ENCODE results near the gene C1orf167.

The C1orf167 gene

GRCh38 chr1:11751087-11751486 lies 10.9 kb upstream of the C1orf167 start:
- H3K4me3 ChIP-seq (replicated peaks; ENCODE audit: low read depth, low read length): no peak overlapping the region

GRCh38 chr1:11752359-11753088 lies 9.5 kb upstream of the C1orf167 start:
- DNase-seq (ENCODE audit: low read depth): no peak
- TF ChIP-seq CTCF (IDR thresholded peaks at IDR 0.05; ENCODE audit: low read length, missing control alignments): no peak
- no peak overlapping the region for H3K4me3 ChIP-seq (replicated peaks; ENCODE audit: low read depth, low read length)

More at GRCh38 chr1:11751087-11751486, 10.9 kb upstream of the C1orf167 start:
- TF ChIP-seq CTCF (IDR thresholded peaks at IDR 0.05; ENCODE audit: low read length, missing control alignments): no peak
- no peak for DNase-seq (ENCODE audit: low read depth)

GRCh38 chr1:11753555-11754208 lies 8.3 kb upstream of the C1orf167 start:
- no peak for TF ChIP-seq CTCF (IDR thresholded peaks at IDR 0.05; ENCODE audit: low read length, missing control alignments)
- DNase-seq (ENCODE audit: low read depth): no peak
- H3K4me3 ChIP-seq (replicated peaks; ENCODE audit: low read depth, low read length): no peak overlapping the region

GRCh38 chr1:11757047-11757446 lies 4.9 kb upstream of the C1orf167 start:
- no peak for TF ChIP-seq CTCF (IDR thresholded peaks at IDR 0.05; ENCODE audit: low read length, missing control alignments)
- no peak for DNase-seq (ENCODE audit: low read depth)
- H3K4me3 ChIP-seq (replicated peaks; ENCODE audit: low read depth, low read length): no peak overlapping the region

- H3K4me3 ChIP-seq (replicated peaks; ENCODE audit: low read depth, low read length): no peak overlapping the region
- no peak for TF ChIP-seq CTCF (IDR thresholded peaks at IDR 0.05; ENCODE audit: low read length, missing control alignments)
- no peak for DNase-seq (ENCODE audit: low read depth)
These were observed 2.2 kb upstream of the C1orf167 start for GRCh38 chr1:11759791-11760190.

GRCh38 chr1:11761285-11761684 lies 708 bp upstream of the C1orf167 start:
- DNase-seq (ENCODE audit: low read depth): no peak
- no peak overlapping the region for H3K4me3 ChIP-seq (replicated peaks; ENCODE audit: low read depth, low read length)
- TF ChIP-seq CTCF (IDR thresholded peaks at IDR 0.05; ENCODE audit: low read length, missing control alignments): no peak

All from fibroblast of pulmonary artery (primary cell).